Measurements from ENCODE around the gene CYP2S1. TPM values are rescaled to one million over a fixed set of nuclear protein-coding genes. Genes with fewer than 3 reads are reported as not detected.

The CYP2S1 gene
- total and polyA plus RNA-seq, 2 experiments from 2014 or later, result 130 to 315 TPM

- Histone ChIP-seq H3K27me3 (ENCODE audit: insufficient read depth) (no peaks in the 10 kb centered on the region), H2AFZ (no peak overlapping the region), H3F3A (replicated peaks; ENCODE audit: low read depth) (no peaks in the 10 kb centered on the region), H3K4me2 (no peak overlapping the region), H3K4me1 (ENCODE audit: insufficient read depth) (no peaks in the 10 kb centered on the region), H4K20me1 (replicated peaks; ENCODE audit: insufficient read depth) (no peaks in the 10 kb centered on the region), H3K9me2 (ENCODE audit: insufficient read depth) (no peaks in the 10 kb centered on the region), H3K79me2 (replicated peaks; ENCODE audit: insufficient read depth) (no peaks in the 10 kb centered on the region), H3K27ac (ENCODE audit: low read depth) (no peak overlapping the region), H3K4me3 (no peak overlapping the region), H3K36me3 (ENCODE audit: insufficient read depth) (peaks cover 7% of the 10 kb centered on the region; the same call in 1 of the 2 replicates)
- Mint-ChIP-seq H3K4me1 (no peaks in the 10 kb centered on the region), H3K27ac (no peak overlapping the region), H3K27me3 (ENCODE audit: insufficient read depth, low read depth, poor library complexity) (peaks cover 12% of the 10 kb centered on the region), H3K36me3 (ENCODE audit: low read depth) (peaks cover 61% of the 10 kb centered on the region), H3K9me3 (no peaks in the 10 kb centered on the region), H3K4me3 (no peak overlapping the region)
- no peak for TF ChIP-seq NANOG (IDR thresholded peaks at IDR 0.05; ENCODE audit: borderline replicate concordance)
- TF ChIP-seq ETS1 (IDR thresholded peaks at IDR 0.05), result 0 out of 2 replicates have a peak, but pooled peaks have one; percentile 51
- TF ChIP-seq ZNF114 (CRISPR knock-in tag; IDR thresholded peaks at IDR 0.05), result no peak
- DNase-seq (ENCODE audit: low spot score) (peak; percentile 71), ATAC-seq (peak; percentile 87)
Measured at GRCh38 chr19:41249707-41250423, 56.8 kb downstream of the CYP2S1 start.

- no peak overlapping the region for H3K4me3 ChIP-seq
- no peak overlapping the region for H2AFZ ChIP-seq
- no peaks in the 10 kb centered on the region for H3K4me1 ChIP-seq (ENCODE audit: insufficient read depth)
- no peaks in the 10 kb centered on the region for H3K4me1 Mint-ChIP-seq
- H3K9me2 ChIP-seq (ENCODE audit: insufficient read depth), result no peaks in the 10 kb centered on the region
- H3K27me3 ChIP-seq (ENCODE audit: insufficient read depth), result no peaks in the 10 kb centered on the region
- H3K4me2 ChIP-seq, result no peak overlapping the region
- no peak overlapping the region for H3K4me3 Mint-ChIP-seq
- H3K79me2 ChIP-seq (replicated peaks; ENCODE audit: insufficient read depth), result no peaks in the 10 kb centered on the region
- H3F3A ChIP-seq (replicated peaks; ENCODE audit: low read depth), result no peaks in the 10 kb centered on the region; the same call in 1 of the 2 replicates
- H3K27ac Mint-ChIP-seq, result no peak overlapping the region
- peaks cover 7% of the 10 kb centered on the region; the same call in 1 of the 2 replicates for H3K36me3 ChIP-seq (ENCODE audit: insufficient read depth)
- DNase-seq (ENCODE audit: low spot score) (no peak), ATAC-seq (no peak)
- H3K9me3 Mint-ChIP-seq, result no peaks in the 10 kb centered on the region
- peaks cover 60% of the 10 kb centered on the region for H3K36me3 Mint-ChIP-seq (ENCODE audit: low read depth)
- no peak overlapping the region for H3K27ac ChIP-seq (ENCODE audit: low read depth)
- H4K20me1 ChIP-seq (replicated peaks; ENCODE audit: insufficient read depth), result no peaks in the 10 kb centered on the region
- H3K27me3 Mint-ChIP-seq (ENCODE audit: insufficient read depth, low read depth, poor library complexity), result peaks cover 6% of the 10 kb centered on the region
- no peak for TF ChIP-seq CREB1 (CRISPR knock-in tag; IDR thresholded peaks at IDR 0.05; ENCODE audit: low read depth)
- no peak for TF ChIP-seq NANOG (IDR thresholded peaks at IDR 0.05; ENCODE audit: borderline replicate concordance)
- no peak for TF ChIP-seq STAT1 (IDR thresholded peaks at IDR 0.05; ENCODE audit: unreplicated experiment)
- TF ChIP-seq POLR2AphosphoS5 (IDR thresholded peaks at IDR 0.05; ENCODE audit: low read depth), result no peak
- TF ChIP-seq ZNF462 (CRISPR knock-in tag; IDR thresholded peaks at IDR 0.05), result no peak
- no peak for TF ChIP-seq ETS1 (IDR thresholded peaks at IDR 0.05)
- no peak for TF ChIP-seq EZH2phosphoT487 (IDR thresholded peaks at IDR 0.05; ENCODE audit: unreplicated experiment)
- no peak for TF ChIP-seq CTCF (conservative IDR thresholded peaks at IDR 0.05; ENCODE audit: low read depth in 2 of 2)
- no peak for TF ChIP-seq ZNF331 (CRISPR knock-in tag; IDR thresholded peaks at IDR 0.05; ENCODE audit: low read depth)
Measured at GRCh38 chr19:41253660-41254059, 60.6 kb downstream of the CYP2S1 start.

All from GM23338 (cell line).